Hematopoietic multipotent progenitor cell treated with erythropoietin and hydrocortisone succinate and interleukin-3 and kit ligand, for 15 days (in vitro differentiated cells): Measurements from ENCODE around the gene NLRX1.
"Not testable (repeated sequence)": the region's sequence is repeated elsewhere in the genome, so short reads cannot be mapped to it uniquely, and the experiment has no call there.

ENCODE experiments used
- DNase-seq: peaks from one replicate; pipeline ENCODE4 v3.0.0-alpha.2; 2015; ENCODE audit warnings: low spot score

The NLRX1 gene

GRCh38 chr11:119155733-119156492 is 12.6 kb upstream of the NLRX1 start:
- peak; percentile 44 for DNase-seq

GRCh38 chr11:119156496-119156895 is 12.0 kb upstream of the NLRX1 start:
- no peak for DNase-seq

- DNase-seq: no peak
Observed at GRCh38 chr11:119157063-119157462, 11.5 kb upstream of the NLRX1 start.

GRCh38 chr11:119158467-119158866 is 10.1 kb upstream of the NLRX1 start:
- DNase-seq: no peak

GRCh38 chr11:119160151-119160550 is 8.4 kb upstream of the NLRX1 start:
- no peak for DNase-seq

GRCh38 chr11:119161871-119162270 is 6.7 kb upstream of the NLRX1 start:
- DNase-seq: no peak

GRCh38 chr11:119166368-119167076 is 2.0 kb upstream of the NLRX1 start:
- no peak for DNase-seq

GRCh38 chr11:119167077-119167458 is 1.5 kb upstream of the NLRX1 start:
- not testable (repeated sequence) for DNase-seq

- no peak for DNase-seq
Observed at GRCh38 chr11:119167933-119168332, 592 bp upstream of the NLRX1 start.

- DNase-seq: no peak
Observed at GRCh38 chr11:119169282-119169719, 776 bp downstream of the NLRX1 start.

GRCh38 chr11:119172513-119172912 is 4.0 kb downstream of the NLRX1 start:
- DNase-seq: no peak

GRCh38 chr11:119173453-119173852 is 4.9 kb downstream of the NLRX1 start:
- DNase-seq: no peak

- no peak for DNase-seq
Observed at GRCh38 chr11:119175493-119176077, 7.1 kb downstream of the NLRX1 start.

GRCh38 chr11:119178166-119178680 is 9.7 kb downstream of the NLRX1 start:
- no peak for DNase-seq

GRCh38 chr11:119179342-119179741 is 10.8 kb downstream of the NLRX1 start:
- DNase-seq: no peak

GRCh38 chr11:119179983-119180382 is 11.5 kb downstream of the NLRX1 start:
- DNase-seq: no peak

- no peak for DNase-seq
Observed at GRCh38 chr11:119180729-119181676, 12.5 kb downstream of the NLRX1 start.

GRCh38 chr11:119181677-119182412 is 13.3 kb downstream of the NLRX1 start:
- no peak for DNase-seq

GRCh38 chr11:119184399-119184798 is 15.9 kb downstream of the NLRX1 start:
- DNase-seq: not testable (repeated sequence)

- no peak for DNase-seq
Observed at GRCh38 chr11:119185981-119186634, 17.6 kb downstream of the NLRX1 start.
